H1 (cell line): ENCODE measurements around the gene OLR1. TPM values are rescaled to one million over a fixed set of nuclear protein-coding genes. Genes with fewer than 3 reads are reported as not detected.

Experiments
- CTCF ChIA-PET: fragments of 300-600 bp; sonication (Branson Sonifier 250); formaldehyde crosslinking; loops from one replicate; lab custom pipeline; 2021; ENCODE audit not compliant: partially characterized antibody; lab: Charles Lee
- POLR2A ChIA-PET: fragments of 300-600 bp; sonication (Branson Sonifier 250); formaldehyde crosslinking; loops from one replicate; lab custom pipeline; 2021; ENCODE audit warnings: inconsistent platforms; ENCODE audit not compliant: partially characterized antibody; lab: Charles Lee
- DNase-seq, 2 experiments: peaks; one replicate each; pipeline versions ENCODE4 v3.0.0 to v3.0.0-alpha.2; 2010 to 2022; ENCODE audit warnings: low spot score in 2 of 2, low read depth in 1 of 2, mixed read lengths in 1 of 2
- FAIRE-seq: peaks from 2 replicates; lab custom pipeline; 2011; peaks lifted over from hg19 to GRCh38; lab: Jason Lieb, UNC
- H2AFZ ChIP-seq: 2 replicates; pipeline ENCODE4 v1.8.1; 2012; ENCODE audit warnings: low read length, inconsistent platforms
- H2AK5ac ChIP-seq: 2 replicates; pipeline ENCODE4 v1.6.1; 2013; ENCODE audit warnings: low read depth, low read length
- H2BK120ac ChIP-seq: replicated peaks from 2 replicates; pipeline ENCODE3; 2013; ENCODE audit warnings: low read depth, low read length, inconsistent platforms
- H2BK12ac ChIP-seq: 2 replicates; pipeline ENCODE4 v1.6.1; 2013; ENCODE audit warnings: low read depth, low read length
- H2BK15ac ChIP-seq: 2 replicates; pipeline ENCODE4 v1.6.1; 2013; ENCODE audit warnings: low read length
- H2BK20ac ChIP-seq: 2 replicates; pipeline ENCODE4 v1.6.1; 2013; ENCODE audit warnings: low read length
- H2BK5ac ChIP-seq: 2 replicates; pipeline ENCODE4 v1.6.1; 2013; ENCODE audit warnings: low read depth, low read length
- H3K14ac ChIP-seq: 2 replicates; pipeline ENCODE4 v1.6.1; 2013; ENCODE audit warnings: inconsistent platforms; ENCODE audit not compliant: insufficient read length
- H3K18ac ChIP-seq: 2 replicates; pipeline ENCODE4 v1.6.1; 2013; ENCODE audit warnings: low read length; ENCODE audit errors: extremely low read depth
- H3K23ac ChIP-seq: 2 replicates; pipeline ENCODE4 v1.6.1; 2013; ENCODE audit warnings: inconsistent platforms; ENCODE audit not compliant: insufficient read length
- H3K23me2 ChIP-seq: 2 replicates; pipeline ENCODE4 v1.6.1; 2013; ENCODE audit warnings: low read depth, low read length
- H3K27ac ChIP-seq: 2 replicates; pipeline ENCODE4 v1.6.1; 2011; ENCODE audit warnings: low read depth, low read length, inconsistent platforms
- H3K27me3 ChIP-seq, 4 experiments: replicated peaks in 1 of 4; 1 replicate in 1 of 4; 2 replicates in 3 of 4; pipeline versions ENCODE4 v1.6.1 to v1.8.1; 2011 to 2013; ENCODE audit warnings: low read length in 3 of 4, mild to moderate bottlenecking in 3 of 4, inconsistent platforms in 2 of 4, mixed read lengths in 2 of 4, moderate library complexity in 1 of 4; ENCODE audit not compliant: control insufficient read depth in 3 of 4, insufficient read depth in 3 of 4; ENCODE audit errors: extremely low read depth in 1 of 4
- H3K36me3 ChIP-seq, 4 experiments: 2 replicates each; pipeline versions ENCODE4 v1.6.1 to v1.8.1; 2011 to 2013; ENCODE audit warnings: mild to moderate bottlenecking in 4 of 4, low read length in 3 of 4, moderate library complexity in 2 of 4, control low read depth in 1 of 4, inconsistent platforms in 1 of 4; ENCODE audit not compliant: insufficient read depth in 4 of 4, control insufficient read depth in 2 of 4
- H3K4ac ChIP-seq: replicated peaks from 2 replicates; pipeline ENCODE3; 2013; ENCODE audit warnings: low read length, low read depth, mixed read lengths, inconsistent platforms; ENCODE audit not compliant: insufficient read length
- H3K4me1 ChIP-seq, 4 experiments: replicated peaks in 1 of 4; 1 replicate in 1 of 4; 2 replicates in 3 of 4; pipeline versions ENCODE4 v1.6.1 to v1.8.1; 2011 to 2013; ENCODE audit warnings: low read length in 3 of 4, inconsistent platforms in 2 of 4, mixed read lengths in 1 of 4; ENCODE audit not compliant: insufficient read depth in 4 of 4, control insufficient read depth in 3 of 4
- H3K4me2 ChIP-seq, 2 experiments: 2 replicates each; pipeline versions ENCODE4 v1.6.1 to v1.8.1; 2011 to 2013; ENCODE audit warnings: low read depth in 2 of 2, low read length in 2 of 2, control low read depth in 1 of 2, inconsistent platforms in 1 of 2, mild to moderate bottlenecking in 1 of 2; ENCODE audit not compliant: insufficient read depth in 1 of 2
- H3K4me3 ChIP-seq, 4 experiments: fragments of 200-600, 300-600 bp in 1 of 4; sonication (generic), shearing (Covaris generic), sonication (Bioruptor Twin) in 1 of 4; 2 replicates each; pipeline versions ENCODE4 v1.5.1 to v1.8.1; 2011 to 2016; ENCODE audit warnings: low read length in 4 of 4, low read depth in 3 of 4, control low read depth in 2 of 4, inconsistent platforms in 2 of 4, mild to moderate bottlenecking in 2 of 4, mixed read lengths in 1 of 4, moderate library complexity in 1 of 4; ENCODE audit not compliant: insufficient read depth in 2 of 4; ENCODE audit errors: extremely low read depth in 1 of 4
- H3K56ac ChIP-seq: replicated peaks from 2 replicates; pipeline ENCODE3; 2013; ENCODE audit warnings: low read depth, mild to moderate bottlenecking, mixed read lengths, low read length, inconsistent platforms; ENCODE audit not compliant: insufficient read length
- H3K79me1 ChIP-seq: 2 replicates; pipeline ENCODE4 v1.6.1; 2013; ENCODE audit warnings: low read depth, low read length, control low read depth
- H3K79me2 ChIP-seq, 2 experiments: 2 replicates each; pipeline versions ENCODE4 v1.6.1 to v1.8.1; 2012 to 2013; ENCODE audit warnings: low read length in 2 of 2, mild to moderate bottlenecking in 2 of 2, inconsistent platforms in 1 of 2; ENCODE audit not compliant: insufficient read depth in 2 of 2, control insufficient read depth in 1 of 2
- H3K9ac ChIP-seq, 4 experiments: replicated peaks in 1 of 4; 1 replicate in 1 of 4; 2 replicates in 3 of 4; pipeline versions ENCODE4 v1.6.1 to v1.8.1; 2011 to 2013; ENCODE audit warnings: low read depth in 3 of 4, low read length in 3 of 4, control low read depth in 2 of 4, mild to moderate bottlenecking in 2 of 4, moderate library complexity in 2 of 4, inconsistent platforms in 1 of 4; ENCODE audit errors: extremely low read depth in 1 of 4
- H3K9me3 ChIP-seq, 2 experiments: 2 replicates each; pipeline versions ENCODE4 v1.6.1 to v1.8.1; 2012 to 2013; ENCODE audit warnings: mild to moderate bottlenecking in 2 of 2, moderate library complexity in 2 of 2, control low read depth in 1 of 2, inconsistent platforms in 1 of 2, low read depth in 1 of 2, low read length in 1 of 2, mixed read lengths in 1 of 2; ENCODE audit not compliant: insufficient read depth in 2 of 2
- H4K20me1 ChIP-seq, 2 experiments: replicated peaks in 1 of 2; 2 replicates each; pipeline versions ENCODE3 to v1.8.1; 2011 to 2013; ENCODE audit warnings: inconsistent platforms in 2 of 2, low read length in 2 of 2, mild to moderate bottlenecking in 1 of 2; ENCODE audit not compliant: insufficient read depth in 2 of 2, control insufficient read depth in 1 of 2
- H4K5ac ChIP-seq: 2 replicates; pipeline ENCODE4 v1.6.1; 2013; ENCODE audit warnings: low read length, low read depth, mixed read lengths, inconsistent platforms; ENCODE audit not compliant: insufficient read length
- H4K8ac ChIP-seq: 2 replicates; pipeline ENCODE4 v1.8.0; 2013; ENCODE audit warnings: mild to moderate bottlenecking, moderate library complexity, low read length, inconsistent platforms; ENCODE audit not compliant: insufficient read depth; ENCODE audit errors: extremely low read depth
- H4K91ac ChIP-seq: replicated peaks from 2 replicates; pipeline ENCODE3; 2013; ENCODE audit warnings: low read length, mixed read lengths, inconsistent platforms; ENCODE audit not compliant: insufficient read length
- BACH1 ChIP-seq: IDR thresholded peaks from 2 replicates; pipeline ENCODE4 v1.6.1; 2012; ENCODE audit warnings: low read length, improper control_type of control experiment
- CHD2 ChIP-seq: IDR thresholded peaks from 2 replicates; pipeline ENCODE4 v1.6.1; 2012; ENCODE audit warnings: low read length, improper control_type of control experiment
- EGR1 ChIP-seq: IDR thresholded peaks from 2 replicates; pipeline ENCODE4 v1.6.1; 2011; ENCODE audit warnings: low read depth, low read length, borderline replicate concordance
- RBBP5 ChIP-seq: IDR thresholded peaks from 2 replicates; pipeline ENCODE4 v1.7.1; 2012; ENCODE audit warnings: low read depth, mild to moderate bottlenecking, inconsistent platforms, low read length, moderate library complexity, borderline replicate concordance
- RXRA ChIP-seq: IDR thresholded peaks from 2 replicates; pipeline ENCODE4 v1.6.1; 2011; ENCODE audit warnings: low read depth, mild to moderate bottlenecking, low read length, moderate library complexity; ENCODE audit not compliant: insufficient read depth
- SP4 ChIP-seq: IDR thresholded peaks from 2 replicates; pipeline ENCODE4 v1.6.1; 2012; ENCODE audit warnings: low read length, inconsistent platforms
- WGBS, 2 experiments: shearing (Covaris generic) in 1 of 2; methylation state at CpG; one replicate each; pipeline versions ENCODE4 v1.1.6 to v1.1.7; 2013 to 2015; ENCODE audit warnings: low lambda C conversion rate in 2 of 2, mixed read lengths in 2 of 2, inconsistent platforms in 1 of 2, low coverage in 1 of 2, missing lambda C conversion rate in 1 of 2; ENCODE audit not compliant: insufficient replicate concordance in 2 of 2, insufficient coverage in 1 of 2, insufficient read length in 1 of 2; ENCODE audit errors: extremely low coverage in 1 of 2, missing lambda C conversion rate in 1 of 2; 5-methylcytosine and 5-hydroxymethylcytosine counted together
- polyA plus RNA-seq, 7 experiments: library from polyadenylated mRNA; depleted of rRNA in 3 of 7; stranded (reverse) in 5 of 7; unstranded in 2 of 7; fragments of >200 nt in 5 of 7; fragments of 200-250 nt in 2 of 7; gene quantifications; 1 replicate in 5 of 7; 2 replicates in 1 of 7; 4 replicates in 1 of 7; pipeline versions ENCODE4 v1.2.1 to v1.2.3, GENCODE V29; 2011 to 2013; ENCODE audit warnings: missing spikeins in 2 of 7, mixed read lengths in 2 of 7
- total RNA-seq: library from RNA; stranded (reverse); fragmentation: NEBNext Ultra II Directional; extraction: Animal tissue kit (Norgen Biotek cat#: 25700); gene quantifications from 2 replicates; pipeline ENCODE4 v1.2.1, GENCODE V29; 2021

Gene OLR1
- total and polyA plus RNA-seq, 2 of the 8 experiments (the other 6 are each of a cell fraction or from before 2014, with no cell fraction given): not detected

- ChIA-PET POLR2A (no interaction called here), CTCF (interaction anchor here (0.6 kb wide), 1 partner anchor 19 kb away, joined by 3 read pairs; no protein-coding TSS in a partner anchor)
- Histone ChIP-seq H3K79me2 (no peaks in the 10 kb centered on the region), H4K91ac (no peak overlapping the region), H3K23ac (no peak overlapping the region), H4K8ac (no peak overlapping the region), H2BK15ac (no peak overlapping the region), H2BK5ac (no peak overlapping the region), H3K9ac (no peak overlapping the region), H3K9me3 (no peaks in the 10 kb centered on the region), H3K36me3 (no peaks in the 10 kb centered on the region), H3K56ac (no peak overlapping the region), H3K4me2 (no peak overlapping the region), H3K18ac (no peak overlapping the region), H3K4me1 (peaks cover 0 to 3% (median 0%) of the 10 kb centered on the region in 4 experiments; a peak in 1 of 7 replicates), H2AK5ac (no peak overlapping the region), H4K5ac (no peak overlapping the region), H3K4ac (no peak overlapping the region), H3K4me3 (no peak overlapping the region), H3K79me1 (no peaks in the 10 kb centered on the region), H2AFZ (no peak overlapping the region), H2BK120ac (no peak overlapping the region), H3K27ac (no peak overlapping the region), H3K27me3 (no peaks in the 10 kb centered on the region), H4K20me1 (no peaks in the 10 kb centered on the region), H3K23me2 (no peaks in the 10 kb centered on the region), H2BK12ac (no peak overlapping the region), H3K14ac (no peak overlapping the region), H2BK20ac (no peak overlapping the region)
- FAIRE-seq (no peak), DNase-seq (no peak)
- WGBS, 2 experiments: 63% methylated on average over 2 of the region's 2 CpGs; no CpG with 5 or more reads in 1 of the 2 experiments
- TF ChIP-seq RXRA: no peak
- TF ChIP-seq CHD2: no peak
- TF ChIP-seq SP4: no peak
- no peak for TF ChIP-seq RBBP5
- no peak for TF ChIP-seq EGR1
- no peak for TF ChIP-seq BACH1
Observed at GRCh38 chr12:10207136-10207535, 35.2 kb upstream of the OLR1 start.
